Thoracic aorta (tissue), 2 donors: Measurements from ENCODE around the gene ANXA6. TPM values are rescaled to one million over a fixed set of nuclear protein-coding genes. Genes with fewer than 3 reads are reported as not detected.
"Not testable (repeated sequence)": the region's sequence is repeated elsewhere in the genome, so short reads cannot be mapped to it uniquely, and the experiment has no call there.

ENCODE experiments used
- ATAC-seq: fragments of 150-250 bp; one replicate; pipeline ENCODE4 v1.8.0; 2017; ENCODE audit warnings: low read depth; ENCODE audit not compliant: insufficient number of reproducible peaks, low FRiP score
- DNase-seq: peaks from one replicate; pipeline ENCODE4 v3.0.0-alpha.2; 2020; ENCODE audit warnings: low spot score
- H3K27ac ChIP-seq, 2 donors: fragments of 200-600 bp; sonication (generic); 1 replicate in 1 of 2; 2 replicates in 1 of 2; pipeline ENCODE4 v1.5.1; 2016; ENCODE audit warnings: mild to moderate bottlenecking in 2 of 2, moderate library complexity in 2 of 2
- H3K27me3 ChIP-seq: fragments of 200-600 bp; sonication (generic); replicated peaks from 2 replicates; pipeline ENCODE4 v1.6.0; 2016; ENCODE audit warnings: mild to moderate bottlenecking; ENCODE audit not compliant: insufficient read depth
- H3K36me3 ChIP-seq: fragments of 200-600 bp; sonication (generic); one replicate; pipeline ENCODE4 v1.5.1; 2016
- H3K4me1 ChIP-seq, 2 donors: fragments of 200-600 bp; sonication (generic); 1 replicate in 1 of 2; 2 replicates in 1 of 2; pipeline versions ENCODE4 v1.5.1 to v1.6.0; 2016; ENCODE audit warnings: low read depth in 2 of 2, mild to moderate bottlenecking in 1 of 2; ENCODE audit not compliant: control insufficient read depth in 1 of 2
- H3K4me3 ChIP-seq: fragments of 200-600 bp; sonication (generic); 2 replicates; pipeline ENCODE4 v1.5.1; 2016; ENCODE audit warnings: mild to moderate bottlenecking
- H3K9me3 ChIP-seq: fragments of 200-600 bp; sonication (generic); 2 replicates; pipeline ENCODE4 v1.5.1; 2016
- total RNA-seq, 2 donors: library from RNA; depleted of rRNA; stranded (reverse); fragments of >200 nt; gene quantifications; one replicate each; pipeline versions ENCODE4 v1.1.0 to v1.2.3, GENCODE V29; 2016
- TF ChIP-seq, protein P1 (sequence below): fragments of 200-600 bp; sonication (generic); IDR thresholded peaks from one replicate; pipeline ENCODE4 v1.5.1; 2019; ENCODE audit warnings: antibody characterized with exemption

The ANXA6 gene
- total RNA-seq, 2 donors from 2014 or later = 207 to 349 TPM

DNA sequence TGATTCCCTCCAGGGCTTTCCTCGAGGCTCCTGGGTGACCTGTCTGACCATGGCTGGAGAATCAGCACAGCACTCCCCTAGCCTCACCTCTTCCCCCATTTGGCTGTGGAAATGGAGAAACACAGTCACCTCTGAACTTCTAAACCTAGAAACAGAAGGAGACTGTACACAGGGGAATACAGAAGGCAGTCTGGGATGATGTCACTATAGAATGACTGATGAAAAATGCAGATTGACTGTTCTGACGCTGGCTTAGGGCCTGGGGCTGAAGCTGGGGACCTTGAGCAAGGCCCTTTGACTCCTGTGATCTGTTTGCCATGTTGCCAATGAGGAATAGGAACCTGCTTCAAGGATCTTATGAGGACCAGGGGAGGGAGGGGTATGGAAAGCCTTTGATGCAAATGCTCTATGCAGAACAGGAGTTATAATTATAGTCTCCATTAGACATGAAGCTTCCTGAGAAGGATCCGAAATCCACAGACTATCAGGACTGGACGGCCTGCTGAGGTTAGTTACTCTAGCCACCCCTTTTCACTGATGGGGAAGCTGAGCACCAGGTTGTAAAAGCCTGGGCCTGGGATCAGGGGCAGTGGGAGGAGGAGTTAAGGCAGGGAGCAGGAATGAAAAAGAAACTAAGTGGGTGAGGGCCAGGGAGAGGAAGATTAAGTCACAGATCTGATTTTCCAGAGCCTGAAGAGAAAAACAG lies 24.4 kb upstream of the ANXA6 start:
- Histone ChIP-seq H3K4me3 (no peak overlapping the region), H3K27me3 (no peaks in the 10 kb centered on the region), H3K27ac (no peak overlapping the region), H3K4me1 (no peaks in the 10 kb centered on the region), H3K36me3 (peaks cover 16% of the 10 kb centered on the region), H3K9me3 (no peaks in the 10 kb centered on the region)
- TF ChIP-seq, protein P1, sequence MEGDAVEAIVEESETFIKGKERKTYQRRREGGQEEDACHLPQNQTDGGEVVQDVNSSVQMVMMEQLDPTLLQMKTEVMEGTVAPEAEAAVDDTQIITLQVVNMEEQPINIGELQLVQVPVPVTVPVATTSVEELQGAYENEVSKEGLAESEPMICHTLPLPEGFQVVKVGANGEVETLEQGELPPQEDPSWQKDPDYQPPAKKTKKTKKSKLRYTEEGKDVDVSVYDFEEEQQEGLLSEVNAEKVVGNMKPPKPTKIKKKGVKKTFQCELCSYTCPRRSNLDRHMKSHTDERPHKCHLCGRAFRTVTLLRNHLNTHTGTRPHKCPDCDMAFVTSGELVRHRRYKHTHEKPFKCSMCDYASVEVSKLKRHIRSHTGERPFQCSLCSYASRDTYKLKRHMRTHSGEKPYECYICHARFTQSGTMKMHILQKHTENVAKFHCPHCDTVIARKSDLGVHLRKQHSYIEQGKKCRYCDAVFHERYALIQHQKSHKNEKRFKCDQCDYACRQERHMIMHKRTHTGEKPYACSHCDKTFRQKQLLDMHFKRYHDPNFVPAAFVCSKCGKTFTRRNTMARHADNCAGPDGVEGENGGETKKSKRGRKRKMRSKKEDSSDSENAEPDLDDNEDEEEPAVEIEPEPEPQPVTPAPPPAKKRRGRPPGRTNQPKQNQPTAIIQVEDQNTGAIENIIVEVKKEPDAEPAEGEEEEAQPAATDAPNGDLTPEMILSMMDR = no peak
- DNase-seq (no peak), ATAC-seq (no peak)

DNA sequence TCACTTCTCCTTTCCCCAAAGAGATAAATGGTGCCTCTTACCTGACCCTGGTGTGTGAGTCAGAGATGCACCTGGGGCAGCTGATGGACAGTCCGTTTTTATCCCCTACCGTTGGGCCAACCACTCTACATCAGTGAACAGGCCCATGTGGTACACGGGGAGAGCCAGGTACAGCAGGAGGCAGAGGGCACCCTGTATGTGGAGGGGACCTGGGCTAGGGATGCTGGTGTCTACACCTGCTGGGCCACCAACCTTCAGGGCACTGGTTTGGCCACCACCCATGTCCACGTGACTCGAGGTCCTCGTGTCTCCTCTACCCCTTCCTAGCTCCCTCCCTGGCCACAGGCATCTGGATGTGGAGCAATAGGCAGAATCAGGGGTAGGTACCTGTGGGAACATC lies 22.7 kb upstream of the ANXA6 start:
- peaks cover 12% of the 10 kb centered on the region for H3K36me3 ChIP-seq
- no peak for DNase-seq
- H3K4me3 ChIP-seq = no peak overlapping the region
- no peaks in the 10 kb centered on the region for H3K4me1 ChIP-seq
- no peaks in the 10 kb centered on the region for H3K27me3 ChIP-seq
- ATAC-seq = no peak
- H3K9me3 ChIP-seq = no peaks in the 10 kb centered on the region
- H3K27ac ChIP-seq = no peak overlapping the region
- TF ChIP-seq, protein P1 = no peak

DNA sequence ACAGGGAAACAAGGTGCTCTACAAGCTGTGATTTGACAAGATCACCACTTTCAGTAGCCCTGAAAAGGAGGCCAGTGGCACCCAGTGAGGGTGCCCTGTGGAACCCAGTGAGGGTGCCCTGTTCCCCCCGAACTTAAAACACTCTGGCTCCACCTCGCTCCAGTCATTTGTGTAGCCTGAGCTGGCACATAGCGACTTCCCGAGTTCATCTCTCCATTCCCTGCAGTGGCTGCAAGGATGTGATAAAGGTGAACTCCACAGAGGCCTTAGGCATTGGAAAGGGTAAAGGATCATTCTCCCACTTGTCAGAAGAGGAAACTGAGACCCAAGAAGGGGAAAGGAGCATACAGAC lies 21.9 kb upstream of the ANXA6 start:
- Histone ChIP-seq H3K9me3 (no peaks in the 10 kb centered on the region), H3K27me3 (no peaks in the 10 kb centered on the region), H3K4me3 (no peak overlapping the region), H3K4me1 (no peaks in the 10 kb centered on the region), H3K36me3 (peaks cover 10% of the 10 kb centered on the region), H3K27ac (no peak overlapping the region)
- no peak for ATAC-seq
- no peak for DNase-seq
- TF ChIP-seq, protein P1 = no peak

DNA sequence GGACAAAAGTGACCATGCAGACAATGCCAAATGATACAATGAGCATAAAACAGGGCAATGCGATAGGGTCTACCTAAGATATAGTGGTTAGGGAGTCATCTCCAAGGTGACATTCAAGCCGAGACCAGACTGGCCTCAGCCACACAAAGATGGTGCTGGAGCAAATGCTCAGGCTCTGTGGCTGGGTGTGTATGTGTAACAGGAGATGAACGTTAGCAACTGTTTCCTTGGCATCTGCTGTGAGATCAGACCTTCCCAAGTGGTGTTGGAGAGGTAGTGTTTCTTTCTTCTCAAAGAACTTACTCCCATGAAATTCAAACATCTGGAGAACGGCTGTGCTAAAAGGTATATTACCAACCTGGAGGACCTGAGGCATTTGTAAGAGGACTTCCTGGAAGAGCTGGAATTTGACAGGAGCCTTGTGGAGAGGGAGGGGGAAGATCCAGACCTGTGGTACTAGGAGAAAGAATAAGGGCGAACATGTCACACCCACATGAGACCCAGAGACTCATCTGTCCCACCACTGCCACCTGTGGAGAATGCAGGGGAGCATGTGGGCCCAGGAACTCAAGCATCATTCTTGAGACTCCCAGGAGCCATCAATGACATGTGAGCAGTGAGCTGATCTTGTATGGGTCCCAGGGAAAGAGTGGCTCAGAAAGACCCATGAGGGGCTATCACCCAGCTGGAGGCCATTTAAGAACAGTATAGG lies 21.4 kb upstream of the ANXA6 start:
- DNase-seq = no peak

DNA sequence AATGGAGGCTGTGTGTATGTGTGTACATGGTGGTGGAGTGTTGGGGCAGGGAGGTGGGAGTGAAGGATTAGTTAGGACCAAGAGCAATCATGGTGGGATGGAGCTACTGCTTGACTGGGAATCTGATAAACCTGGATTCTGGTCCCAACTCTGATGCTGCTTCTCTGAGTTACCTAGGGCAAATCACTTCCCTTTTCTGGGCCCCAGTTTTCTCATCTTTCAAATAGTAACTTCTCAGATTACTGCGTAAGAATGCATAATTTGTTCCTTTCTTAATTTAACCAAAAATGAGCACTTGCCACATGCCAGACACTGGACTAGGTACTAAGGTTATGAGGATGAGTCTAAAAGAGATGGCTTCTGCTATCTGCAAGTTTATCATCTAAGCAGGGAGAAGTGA lies 20.8 kb upstream of the ANXA6 start:
- TF ChIP-seq, protein P1 = no peak
- Histone ChIP-seq H3K27me3 (no peaks in the 10 kb centered on the region), H3K36me3 (peaks cover 10% of the 10 kb centered on the region), H3K27ac (no peak overlapping the region), H3K9me3 (no peaks in the 10 kb centered on the region), H3K4me1 (no peaks in the 10 kb centered on the region), H3K4me3 (no peak overlapping the region)
- DNase-seq (no peak), ATAC-seq (no peak)

More for the DNA sequence above, 21.4 kb upstream of the ANXA6 start:
- Histone ChIP-seq H3K9me3 (no peaks in the 10 kb centered on the region), H3K4me3 (no peak overlapping the region), H3K36me3 (peaks cover 10% of the 10 kb centered on the region), H3K27me3 (no peaks in the 10 kb centered on the region), H3K4me1 (no peaks in the 10 kb centered on the region), H3K27ac (no peak overlapping the region)
- TF ChIP-seq, protein P1 = no peak
- no peak for ATAC-seq

DNA sequence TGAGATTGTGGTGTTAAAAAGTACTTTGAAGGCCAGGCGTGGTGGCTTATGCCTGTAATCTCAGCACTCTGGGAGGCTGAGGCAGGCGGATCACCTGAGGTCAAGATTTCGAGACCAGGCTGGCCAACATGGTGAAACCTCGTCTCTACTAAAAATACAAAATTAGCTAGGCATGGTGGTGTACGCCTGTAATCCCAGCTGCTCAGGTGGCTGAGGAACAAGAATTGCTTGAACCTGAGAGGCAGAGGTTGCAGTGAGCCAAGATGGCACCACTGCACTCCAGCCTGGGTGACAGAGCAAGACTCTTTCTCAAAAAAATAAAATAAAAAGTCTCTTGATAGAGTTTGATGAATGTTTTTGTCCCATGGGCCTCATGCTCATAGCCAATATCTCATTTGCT lies 18.7 kb upstream of the ANXA6 start:
- H3K4me1 ChIP-seq, DNase-seq, H3K27ac ChIP-seq, H3K27me3 ChIP-seq, H3K36me3 ChIP-seq, H3K9me3 ChIP-seq, ATAC-seq, H3K4me3 ChIP-seq: not testable (repeated sequence)
